ENCODE results near the gene TTC34. TPM values are rescaled to one million over a fixed set of nuclear protein-coding genes. Genes with fewer than 3 reads are reported as not detected.

Gene TTC34
- total RNA-seq, 2 donors from 2014 or later = under 0.01 to 0.52 TPM

DNA sequence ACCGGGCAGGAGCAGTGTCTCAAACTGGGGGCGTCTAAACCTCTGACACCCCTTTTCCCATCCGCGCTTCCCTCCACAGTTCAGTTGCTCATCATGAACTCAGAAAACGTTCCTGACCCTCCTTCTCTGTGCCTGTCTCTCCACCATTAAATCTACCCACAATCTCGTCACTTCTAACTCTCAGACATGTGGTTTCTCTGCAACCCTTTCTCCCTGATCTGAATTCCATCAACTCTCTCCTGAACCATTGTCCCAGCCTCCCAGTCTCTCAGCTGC lies 3.8 kb downstream of the TTC34 start:
- Histone ChIP-seq H3K4me3 (no peak overlapping the region), H3K36me3 (replicated peaks in 1 of 2; ENCODE audit: insufficient read depth in 1 of 2, low read depth in 2 of 2) (no peaks in the 10 kb centered on the region), H3K27ac (no peak overlapping the region), H3K4me1 (no peaks in the 10 kb centered on the region), H3K27me3 (no peaks in the 10 kb centered on the region), H3K9me3 (peaks cover 0 to 7% (median 0%) of the 10 kb centered on the region in 3 donors)
- TF ChIP-seq POLR2A (IDR thresholded peaks at IDR 0.05) = no peak
- TF ChIP-seq, protein P1, sequence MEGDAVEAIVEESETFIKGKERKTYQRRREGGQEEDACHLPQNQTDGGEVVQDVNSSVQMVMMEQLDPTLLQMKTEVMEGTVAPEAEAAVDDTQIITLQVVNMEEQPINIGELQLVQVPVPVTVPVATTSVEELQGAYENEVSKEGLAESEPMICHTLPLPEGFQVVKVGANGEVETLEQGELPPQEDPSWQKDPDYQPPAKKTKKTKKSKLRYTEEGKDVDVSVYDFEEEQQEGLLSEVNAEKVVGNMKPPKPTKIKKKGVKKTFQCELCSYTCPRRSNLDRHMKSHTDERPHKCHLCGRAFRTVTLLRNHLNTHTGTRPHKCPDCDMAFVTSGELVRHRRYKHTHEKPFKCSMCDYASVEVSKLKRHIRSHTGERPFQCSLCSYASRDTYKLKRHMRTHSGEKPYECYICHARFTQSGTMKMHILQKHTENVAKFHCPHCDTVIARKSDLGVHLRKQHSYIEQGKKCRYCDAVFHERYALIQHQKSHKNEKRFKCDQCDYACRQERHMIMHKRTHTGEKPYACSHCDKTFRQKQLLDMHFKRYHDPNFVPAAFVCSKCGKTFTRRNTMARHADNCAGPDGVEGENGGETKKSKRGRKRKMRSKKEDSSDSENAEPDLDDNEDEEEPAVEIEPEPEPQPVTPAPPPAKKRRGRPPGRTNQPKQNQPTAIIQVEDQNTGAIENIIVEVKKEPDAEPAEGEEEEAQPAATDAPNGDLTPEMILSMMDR (IDR thresholded peaks at IDR 0.05) = no peak
- WGBS, 2 donors = 43 to 50% methylated on average over 6 of the region's 6 CpGs
- DNase-seq (no peak), ATAC-seq (no peak)
- intact Hi-C loops (cut with DNase I) = no loop called here

GRCh38 chr1:2796890-2797740 lies 4.4 kb downstream of the TTC34 start:
- H3K36me3 ChIP-seq (replicated peaks in 1 of 2; ENCODE audit: insufficient read depth in 1 of 2, low read depth in 2 of 2) = no peaks in the 10 kb centered on the region
- TF ChIP-seq, protein P1 (IDR thresholded peaks at IDR 0.05) = no peak
- TF ChIP-seq POLR2A (IDR thresholded peaks at IDR 0.05) = no peak
- intact Hi-C loops (cut with DNase I) = no loop called here
- no peak for ATAC-seq
- DNase-seq = no peak
- no peak overlapping the region for H3K27ac ChIP-seq
- no peak overlapping the region for H3K4me3 ChIP-seq
- no peaks in the 10 kb centered on the region for H3K27me3 ChIP-seq
- H3K9me3 ChIP-seq = peaks cover 0 to 7% (median 0%) of the 10 kb centered on the region in 3 donors
- WGBS, 2 donors = 35 to 55% methylated on average over 17 to 19 of the region's 19 CpGs
- no peaks in the 10 kb centered on the region for H3K4me1 ChIP-seq

GRCh38 chr1:2795926-2796325 lies 5.6 kb downstream of the TTC34 start:
- intact Hi-C loops (cut with DNase I) = no loop called here
- no peak for ATAC-seq
- WGBS, 2 donors = 57 to 70% methylated on average over 5 to 6 of the region's 6 CpGs
- Histone ChIP-seq H3K9me3 (peaks cover 0 to 7% (median 0%) of the 10 kb centered on the region in 3 donors), H3K4me3 (no peak overlapping the region), H3K27ac (no peak overlapping the region), H3K27me3 (no peaks in the 10 kb centered on the region), H3K4me1 (no peaks in the 10 kb centered on the region), H3K36me3 (replicated peaks in 1 of 2; ENCODE audit: insufficient read depth in 1 of 2, low read depth in 2 of 2) (no peaks in the 10 kb centered on the region)
- DNase-seq = no peak
- TF ChIP-seq, protein P1 (IDR thresholded peaks at IDR 0.05) = no peak
- no peak for TF ChIP-seq POLR2A (IDR thresholded peaks at IDR 0.05)

GRCh38 chr1:2791027-2791760 lies 10.3 kb downstream of the TTC34 start:
- Histone ChIP-seq H3K9me3 (peaks cover 0 to 7% (median 0%) of the 10 kb centered on the region in 3 donors), H3K4me1 (no peaks in the 10 kb centered on the region), H3K27ac (no peak overlapping the region), H3K27me3 (peaks cover 0 to 5% of the 10 kb centered on the region in 2 donors), H3K4me3 (no peak overlapping the region), H3K36me3 (replicated peaks in 1 of 2; ENCODE audit: insufficient read depth in 1 of 2, low read depth in 2 of 2) (no peaks in the 10 kb centered on the region)
- WGBS, 2 donors = 58 to 65% methylated on average over 15 to 18 of the region's 18 CpGs
- intact Hi-C loops (cut with DNase I) = no loop called here
- ATAC-seq (no peak), DNase-seq (no peak)
- TF ChIP-seq, protein P1 (IDR thresholded peaks at IDR 0.05) = no peak
